HG03135 (cell line): ENCODE data around the gene TMC4.
"Not testable (repeated sequence)": the region's sequence is repeated elsewhere in the genome, so short reads cannot be mapped to it uniquely, and the experiment has no call there.

Experiments used
- ATAC-seq: cut with Tn5 transposase; IDR thresholded peaks from one replicate; pipeline ENCODE4 v1.9.1; 2021; ENCODE audit warnings: mild to moderate bottlenecking, moderate library complexity; ENCODE audit not compliant: unreplicated experiment

TMC4 gene

GRCh38 chr19:54180691-54181091, 7.7 kb upstream of the TMC4 start:
- no peak for ATAC-seq

- ATAC-seq, result no peak
Measured at GRCh38 chr19:54179921-54180461, 7.0 kb upstream of the TMC4 start.

- no peak for ATAC-seq
Measured at GRCh38 chr19:54179262-54179852, 6.4 kb upstream of the TMC4 start.

GRCh38 chr19:54178581-54179261, 5.8 kb upstream of the TMC4 start:
- no peak for ATAC-seq

GRCh38 chr19:54173951-54174834, 1.2 kb upstream of the TMC4 start:
- ATAC-seq, result no peak

- no peak for ATAC-seq
Measured at GRCh38 chr19:54173359-54173699, 369 bp upstream of the TMC4 start.

GRCh38 chr19:54171736-54172431, 1.1 kb downstream of the TMC4 start:
- ATAC-seq, result not testable (repeated sequence)

GRCh38 chr19:54169149-54169740, 3.7 kb downstream of the TMC4 start:
- no peak for ATAC-seq

- peak; percentile 58 for ATAC-seq
Measured at GRCh38 chr19:54168174-54168917, 4.6 kb downstream of the TMC4 start.

GRCh38 chr19:54165222-54165621, 7.7 kb downstream of the TMC4 start:
- ATAC-seq, result no peak

GRCh38 chr19:54164369-54165068, 8.4 kb downstream of the TMC4 start:
- no peak for ATAC-seq

GRCh38 chr19:54162884-54163283, 10.1 kb downstream of the TMC4 start:
- ATAC-seq, result no peak

GRCh38 chr19:54162241-54162805, 10.6 kb downstream of the TMC4 start:
- peak; percentile 19 for ATAC-seq

- no peak for ATAC-seq
Measured at GRCh38 chr19:54160854-54161253, 12.1 kb downstream of the TMC4 start.

- ATAC-seq, result no peak
Measured at GRCh38 chr19:54160182-54160811, 12.7 kb downstream of the TMC4 start.

- peak; percentile 86 for ATAC-seq
Measured at GRCh38 chr19:54159352-54160181, 13.4 kb downstream of the TMC4 start, which contains the start of gene LENG1. LENG1 (minus strand) TSS chr19:54159721; CDS start chr19:54159695, 26 bp downstream.

- no peak for ATAC-seq
Measured at GRCh38 chr19:54158812-54159351, 14.1 kb downstream of the TMC4 start.
